Mesothelial cell of epicardium (in vitro differentiated cells): Measurements from ENCODE around the gene INTS15. TPM values are rescaled to one million over a fixed set of nuclear protein-coding genes. Genes with fewer than 3 reads are reported as not detected.
A peak's percentile ranks its signal among the peaks of the same experiment; 100 is the strongest.

Source experiments
- DNase-seq, 2 experiments: peaks; one replicate each; pipeline ENCODE4 v3.0.0; 2021; ENCODE audit warnings: low spot score in 2 of 2; ENCODE audit not compliant: unreplicated experiment in 2 of 2
- H3K27ac Mint-ChIP-seq: 2 replicates; pipeline ENCODE4 v1.8.0; 2021; ENCODE audit warnings: mixed read lengths
- H3K27me3 Mint-ChIP-seq: 2 replicates; pipeline ENCODE4 v1.8.0; 2021; ENCODE audit warnings: low read depth, mixed read lengths
- H3K36me3 Mint-ChIP-seq: 2 replicates; pipeline ENCODE4 v1.8.0; 2021; ENCODE audit warnings: mixed read lengths
- H3K4me1 Mint-ChIP-seq: 2 replicates; pipeline ENCODE4 v1.8.0; 2021; ENCODE audit warnings: mixed read lengths
- H3K4me3 Mint-ChIP-seq: 2 replicates; pipeline ENCODE4 v1.8.0; 2021; ENCODE audit warnings: mild to moderate bottlenecking, moderate library complexity, mixed read lengths
- H3K9me3 Mint-ChIP-seq: 2 replicates; pipeline ENCODE4 v1.8.0; 2021; ENCODE audit warnings: mixed read lengths
- CTCF ChIP-seq: fragments of 200-600 bp; sonication (generic); IDR thresholded peaks from one replicate; pipeline ENCODE4 v1.5.0; 2021; ENCODE audit warnings: antibody characterized with exemption; ENCODE audit not compliant: unreplicated experiment
- total RNA-seq: library from RNA; stranded (reverse); gene quantifications from 3 replicates; pipeline ENCODE4 v1.2.1, GENCODE V29; 2021

INTS15 gene
- total RNA-seq, 1 donor from 2014 or later: 44.4 TPM

GRCh38 chr7:6590645-6591110 is 857 bp downstream of the INTS15 start:
- H3K27me3 Mint-ChIP-seq: no peaks in the 10 kb centered on the region
- H3K27ac Mint-ChIP-seq: peak overlapping the region; percentile 96
- H3K9me3 Mint-ChIP-seq: no peaks in the 10 kb centered on the region
- peak overlapping the region; percentile 90 for H3K4me3 Mint-ChIP-seq
- no peak for TF ChIP-seq CTCF
- peaks cover 40% of the 10 kb centered on the region for H3K36me3 Mint-ChIP-seq
- peaks cover 9% of the 10 kb centered on the region for H3K4me1 Mint-ChIP-seq
- no peak for DNase-seq

GRCh38 chr7:6600093-6600492 is 10.3 kb downstream of the INTS15 start:
- Mint-ChIP-seq H3K36me3 (peaks cover 31% of the 10 kb centered on the region), H3K27me3 (no peaks in the 10 kb centered on the region), H3K27ac (no peak overlapping the region), H3K9me3 (no peaks in the 10 kb centered on the region), H3K4me1 (no peaks in the 10 kb centered on the region), H3K4me3 (no peak overlapping the region)
- TF ChIP-seq CTCF: no peak
- no peak for DNase-seq

GRCh38 chr7:6604458-6604857 is 14.6 kb downstream of the INTS15 start:
- DNase-seq: no peak
- Mint-ChIP-seq H3K4me1 (no peaks in the 10 kb centered on the region), H3K4me3 (no peak overlapping the region), H3K9me3 (no peaks in the 10 kb centered on the region), H3K36me3 (peaks cover 24% of the 10 kb centered on the region), H3K27ac (no peak overlapping the region), H3K27me3 (no peaks in the 10 kb centered on the region)
- no peak for TF ChIP-seq CTCF

GRCh38 chr7:6606866-6607583 is 17.2 kb downstream of the INTS15 start:
- Mint-ChIP-seq H3K27ac (no peak overlapping the region), H3K4me1 (no peaks in the 10 kb centered on the region), H3K9me3 (no peaks in the 10 kb centered on the region), H3K4me3 (no peak overlapping the region), H3K36me3 (peaks cover 21% of the 10 kb centered on the region), H3K27me3 (no peaks in the 10 kb centered on the region)
- no peak for DNase-seq
- no peak for TF ChIP-seq CTCF

- no peak for TF ChIP-seq CTCF
- no peaks in the 10 kb centered on the region for H3K4me1 Mint-ChIP-seq
- H3K36me3 Mint-ChIP-seq: peaks cover 18% of the 10 kb centered on the region
- no peak overlapping the region for H3K4me3 Mint-ChIP-seq
- H3K27ac Mint-ChIP-seq: no peak overlapping the region
- H3K9me3 Mint-ChIP-seq: no peaks in the 10 kb centered on the region
- no peaks in the 10 kb centered on the region for H3K27me3 Mint-ChIP-seq
- no peak for DNase-seq
Observed at GRCh38 chr7:6607651-6608051, 17.8 kb downstream of the INTS15 start.
